Neural progenitor cell (in vitro differentiated cells): ENCODE measurements around the gene KISS1R. TPM values are rescaled to one million over a fixed set of nuclear protein-coding genes. Genes with fewer than 3 reads are reported as not detected.

ENCODE experiments used
- DNase-seq: peaks from one replicate; pipeline ENCODE4 v3.0.0-alpha.2; 2016; ENCODE audit warnings: low spot score
- H2AFZ ChIP-seq: fragments of 200-600 bp; sonication (generic); replicated peaks from 2 replicates; pipeline ENCODE4 v1.6.1; 2016; ENCODE audit warnings: antibody characterized with exemption
- H3F3A ChIP-seq: fragments of 200-600 bp; sonication (generic); 2 replicates; pipeline ENCODE4 v1.6.1; 2016; ENCODE audit warnings: antibody characterized with exemption, low read depth
- H3K27ac ChIP-seq: fragments of 200-600 bp; sonication (generic); 2 replicates; pipeline ENCODE4 v1.5.1; 2016; ENCODE audit warnings: mild to moderate bottlenecking
- H3K27me3 ChIP-seq: fragments of 200-600 bp; sonication (generic); 2 replicates; pipeline ENCODE4 v1.6.1; 2016; ENCODE audit warnings: mild to moderate bottlenecking, moderate library complexity
- H3K36me3 ChIP-seq: fragments of 200-600 bp; sonication (generic); 2 replicates; pipeline ENCODE4 v1.5.1; 2016
- H3K4me1 ChIP-seq: fragments of 200-600 bp; sonication (generic); 2 replicates; pipeline ENCODE4 v1.6.1; 2016; ENCODE audit warnings: mixed run types
- H3K4me2 ChIP-seq: fragments of 200-600 bp; sonication (generic); 2 replicates; pipeline ENCODE4 v1.6.1; 2016
- H3K4me3 ChIP-seq: fragments of 200-600 bp; sonication (generic); 2 replicates; pipeline ENCODE4 v1.5.1; 2016
- H3K79me2 ChIP-seq: fragments of 200-600 bp; sonication (generic); 2 replicates; pipeline ENCODE4 v1.6.1; 2016; ENCODE audit warnings: low read depth
- H3K9ac ChIP-seq: fragments of 200-600 bp; sonication (generic); 2 replicates; pipeline ENCODE4 v1.6.1; 2016
- H3K9me3 ChIP-seq: fragments of 200-600 bp; sonication (generic); 2 replicates; pipeline ENCODE4 v1.5.1; 2016; ENCODE audit warnings: low read depth
- H4K20me1 ChIP-seq: fragments of 200-600 bp; sonication (generic); 2 replicates; pipeline ENCODE4 v1.6.1; 2016; ENCODE audit warnings: low read depth
- H3K27ac Mint-ChIP-seq: 3 replicates; pipeline ENCODE4 v1.8.0; 2021; ENCODE audit warnings: mixed read lengths
- H3K27me3 Mint-ChIP-seq: 2 replicates; pipeline ENCODE4 v1.8.0; 2022; ENCODE audit warnings: low read depth, mild to moderate bottlenecking, inconsistent platforms, moderate library complexity, mixed read lengths; ENCODE audit not compliant: insufficient read depth
- H3K36me3 Mint-ChIP-seq: 3 replicates; pipeline ENCODE4 v1.8.0; 2021; ENCODE audit warnings: mixed read lengths
- H3K4me1 Mint-ChIP-seq: 3 replicates; pipeline ENCODE4 v1.8.0; 2021; ENCODE audit warnings: mixed read lengths
- H3K4me3 Mint-ChIP-seq: 3 replicates; pipeline ENCODE4 v1.8.0; 2021; ENCODE audit warnings: mild to moderate bottlenecking, moderate library complexity, mixed read lengths
- H3K9me3 Mint-ChIP-seq: 3 replicates; pipeline ENCODE4 v1.8.0; 2020; ENCODE audit warnings: mixed read lengths
- EZH2 ChIP-seq: fragments of 200-600 bp; sonication (generic); IDR thresholded peaks from 2 replicates; pipeline ENCODE4 v1.6.1; 2017; ENCODE audit warnings: antibody characterized with exemption, mild to moderate bottlenecking, moderate library complexity
- EZH2phosphoT487 ChIP-seq: fragments of 200-600 bp; sonication (generic); IDR thresholded peaks from 2 replicates; pipeline ENCODE4 v1.6.1; 2017; ENCODE audit warnings: antibody characterized with exemption
- total RNA-seq: library from RNA; depleted of rRNA; stranded (reverse); fragments of >200 nt; gene quantifications from 2 replicates; pipeline ENCODE4 v1.2.3, GENCODE V29; 2015; ENCODE audit warnings: low replicate concordance
- TF ChIP-seq, protein P1 (sequence below): fragments of 200-600 bp; sonication (generic); IDR thresholded peaks from 2 replicates; pipeline ENCODE4 v1.5.1; 2017; ENCODE audit warnings: antibody characterized with exemption, mild to moderate bottlenecking

KISS1R gene
- total RNA-seq, 1 donor from 2014 or later = not detected

DNA sequence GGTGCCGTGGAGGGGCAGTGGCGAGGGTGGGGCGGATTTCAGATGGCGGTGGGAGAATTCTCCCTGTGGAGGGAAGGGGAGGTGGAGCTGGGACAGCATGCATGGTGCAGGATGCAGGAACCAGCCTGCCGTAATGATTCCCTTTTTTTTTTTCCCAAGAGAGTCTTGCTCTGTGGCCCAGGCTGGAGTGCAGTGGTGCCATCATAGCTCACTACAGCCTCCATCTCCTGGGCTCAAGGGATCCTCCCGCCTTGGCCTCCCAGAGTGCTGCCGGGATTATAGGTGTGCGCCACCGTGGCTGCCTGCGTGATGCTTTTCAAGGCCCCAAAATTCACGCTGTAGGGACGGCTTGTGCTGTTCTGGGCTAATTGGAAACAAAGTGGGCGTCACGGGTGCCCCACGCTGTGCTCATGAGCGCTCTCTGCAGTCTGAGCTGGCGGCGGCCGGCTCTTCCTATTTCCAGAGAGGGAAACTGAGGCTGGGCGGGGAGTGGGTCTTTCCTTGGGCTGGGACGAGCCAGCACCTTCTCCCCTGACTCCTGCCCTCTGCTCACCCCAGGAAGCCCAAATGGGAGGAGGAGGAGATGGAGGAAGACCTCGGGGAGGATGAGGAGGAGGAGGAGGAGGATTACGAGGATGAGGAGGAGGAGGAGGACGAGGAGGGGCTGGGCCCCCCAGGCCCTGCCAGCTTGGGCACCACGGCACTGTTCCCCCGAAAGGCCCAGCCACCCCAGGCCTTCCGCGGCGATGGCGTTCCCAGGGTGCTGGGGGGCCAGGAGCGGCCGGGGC lies 14.9 kb downstream of the KISS1R start:
- no peak overlapping the region for H3K27ac Mint-ChIP-seq
- peaks cover 11% of the 10 kb centered on the region for H3K36me3 Mint-ChIP-seq
- H3K27me3 ChIP-seq = no peaks in the 10 kb centered on the region
- H3K27me3 Mint-ChIP-seq = peaks cover 1% of the 10 kb centered on the region
- no peaks in the 10 kb centered on the region for H3K9me3 ChIP-seq
- H3K4me3 ChIP-seq = no peak overlapping the region
- H3K27ac ChIP-seq = peak overlapping the region; percentile 84
- H3K9me3 Mint-ChIP-seq = no peaks in the 10 kb centered on the region
- H3K4me1 Mint-ChIP-seq = peaks cover 5% of the 10 kb centered on the region
- peaks cover 81% of the 10 kb centered on the region for H4K20me1 ChIP-seq
- H3K4me2 ChIP-seq = no peak overlapping the region
- no peaks in the 10 kb centered on the region for H3K36me3 ChIP-seq
- H3K4me3 Mint-ChIP-seq = no peak overlapping the region
- no peak for DNase-seq
- TF ChIP-seq EZH2 (no peak), EZH2phosphoT487 (no peak)
- TF ChIP-seq, protein P1, sequence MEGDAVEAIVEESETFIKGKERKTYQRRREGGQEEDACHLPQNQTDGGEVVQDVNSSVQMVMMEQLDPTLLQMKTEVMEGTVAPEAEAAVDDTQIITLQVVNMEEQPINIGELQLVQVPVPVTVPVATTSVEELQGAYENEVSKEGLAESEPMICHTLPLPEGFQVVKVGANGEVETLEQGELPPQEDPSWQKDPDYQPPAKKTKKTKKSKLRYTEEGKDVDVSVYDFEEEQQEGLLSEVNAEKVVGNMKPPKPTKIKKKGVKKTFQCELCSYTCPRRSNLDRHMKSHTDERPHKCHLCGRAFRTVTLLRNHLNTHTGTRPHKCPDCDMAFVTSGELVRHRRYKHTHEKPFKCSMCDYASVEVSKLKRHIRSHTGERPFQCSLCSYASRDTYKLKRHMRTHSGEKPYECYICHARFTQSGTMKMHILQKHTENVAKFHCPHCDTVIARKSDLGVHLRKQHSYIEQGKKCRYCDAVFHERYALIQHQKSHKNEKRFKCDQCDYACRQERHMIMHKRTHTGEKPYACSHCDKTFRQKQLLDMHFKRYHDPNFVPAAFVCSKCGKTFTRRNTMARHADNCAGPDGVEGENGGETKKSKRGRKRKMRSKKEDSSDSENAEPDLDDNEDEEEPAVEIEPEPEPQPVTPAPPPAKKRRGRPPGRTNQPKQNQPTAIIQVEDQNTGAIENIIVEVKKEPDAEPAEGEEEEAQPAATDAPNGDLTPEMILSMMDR = no peak
- H3F3A ChIP-seq = peaks cover 15% of the 10 kb centered on the region
- no peak overlapping the region for H3K9ac ChIP-seq
- H3K79me2 ChIP-seq = peaks cover 98% of the 10 kb centered on the region
- H3K4me1 ChIP-seq = peaks cover 20% of the 10 kb centered on the region
- no peak overlapping the region for H2AFZ ChIP-seq

DNA sequence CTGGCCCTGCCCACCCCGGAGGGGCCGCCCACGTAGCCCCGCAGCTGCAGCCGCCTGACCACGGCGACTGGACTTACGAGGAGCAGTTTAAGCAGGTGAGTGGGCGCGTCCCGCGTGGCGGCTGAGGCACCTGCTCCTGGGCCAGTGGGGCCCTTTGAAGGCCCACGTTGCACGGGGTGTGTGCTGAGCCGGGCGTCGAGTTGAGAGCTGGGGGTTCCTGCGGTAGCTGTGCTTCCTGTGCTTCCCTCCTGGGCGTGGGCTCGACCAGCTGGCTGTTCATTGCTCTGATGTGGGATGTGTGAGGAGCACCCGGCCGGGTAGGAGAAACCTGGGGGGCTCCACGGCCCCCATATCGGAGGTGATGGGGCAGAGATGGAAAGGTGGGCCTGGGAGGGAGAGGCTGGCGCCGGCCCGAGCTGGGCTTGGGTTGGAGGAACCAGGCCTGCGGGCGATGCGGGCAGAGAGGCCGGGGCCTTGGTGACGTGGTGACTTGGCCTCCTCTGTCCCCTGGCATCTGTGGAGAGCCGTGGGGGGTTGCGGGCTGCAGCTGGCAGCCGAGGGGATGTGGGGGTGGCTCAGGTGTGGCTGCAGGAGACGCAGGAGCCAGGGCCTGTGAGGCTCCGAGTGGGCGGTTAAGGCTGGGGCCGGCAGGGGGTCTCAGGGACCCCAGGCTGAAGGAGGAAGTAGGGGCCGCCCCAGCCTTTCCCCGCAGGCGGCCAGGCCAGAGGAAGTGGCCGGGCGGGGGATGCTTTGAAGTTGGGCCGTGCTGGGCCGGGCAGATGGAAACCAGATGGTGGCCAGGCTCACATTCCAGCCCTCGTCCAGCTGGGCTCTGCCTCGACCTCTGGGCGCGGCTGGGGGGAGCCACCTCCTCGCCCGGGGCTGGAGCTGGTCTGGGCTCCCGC lies 15.8 kb downstream of the KISS1R start:
- peak overlapping the region; percentile 84 for H3K27ac ChIP-seq
- H3K36me3 Mint-ChIP-seq = peaks cover 14% of the 10 kb centered on the region

DNA sequence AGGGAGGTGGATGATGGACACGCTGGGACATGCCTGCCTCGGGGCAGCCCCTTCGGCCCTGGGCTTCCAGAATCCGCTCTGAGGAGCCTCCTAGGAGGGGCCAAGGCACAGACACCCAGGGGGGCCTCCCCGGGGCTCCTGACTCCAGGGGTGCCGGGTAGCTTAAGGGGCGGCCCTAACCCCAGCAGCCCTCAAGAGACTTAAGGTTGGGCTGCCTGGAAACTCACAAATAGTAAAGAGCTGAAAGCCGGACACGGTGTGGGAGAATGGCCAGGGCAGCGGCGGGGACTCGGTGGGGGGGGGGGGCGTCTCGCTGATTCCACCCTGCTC lies 16.4 kb downstream of the KISS1R start:
- Histone ChIP-seq H3K4me3 (no peak overlapping the region), H3K36me3 (no peaks in the 10 kb centered on the region), H2AFZ (no peak overlapping the region), H3K4me1 (peaks cover 10% of the 10 kb centered on the region), H3K27me3 (no peaks in the 10 kb centered on the region), H4K20me1 (peaks cover 82% of the 10 kb centered on the region), H3K9ac (no peak overlapping the region), H3F3A (peaks cover 4% of the 10 kb centered on the region), H3K9me3 (no peaks in the 10 kb centered on the region), H3K27ac (peak overlapping the region; percentile 84), H3K79me2 (peaks cover 98% of the 10 kb centered on the region), H3K4me2 (no peak overlapping the region)
- peaks cover 10% of the 10 kb centered on the region for H3K4me1 Mint-ChIP-seq
- H3K4me3 Mint-ChIP-seq = no peak overlapping the region
- no peak overlapping the region for H3K27ac Mint-ChIP-seq
- peaks cover 2% of the 10 kb centered on the region for H3K27me3 Mint-ChIP-seq
- peaks cover 16% of the 10 kb centered on the region for H3K36me3 Mint-ChIP-seq
- DNase-seq = no peak
- TF ChIP-seq EZH2 (no peak), EZH2phosphoT487 (no peak)
- TF ChIP-seq, protein P1 = no peak
- no peaks in the 10 kb centered on the region for H3K9me3 Mint-ChIP-seq

More for the DNA sequence above, 15.8 kb downstream of the KISS1R start:
- Mint-ChIP-seq H3K27me3 (peaks cover 2% of the 10 kb centered on the region), H3K4me1 (peaks cover 8% of the 10 kb centered on the region), H3K4me3 (peak overlapping the region; percentile 67), H3K27ac (no peak overlapping the region), H3K9me3 (no peaks in the 10 kb centered on the region)
- Histone ChIP-seq H3K79me2 (peaks cover 98% of the 10 kb centered on the region), H4K20me1 (peaks cover 82% of the 10 kb centered on the region), H2AFZ (no peak overlapping the region), H3K36me3 (no peaks in the 10 kb centered on the region), H3K4me2 (peak overlapping the region; percentile 49), H3K9ac (no peak overlapping the region), H3K4me1 (peaks cover 16% of the 10 kb centered on the region), H3F3A (peaks cover 9% of the 10 kb centered on the region), H3K4me3 (no peak overlapping the region), H3K27me3 (no peaks in the 10 kb centered on the region), H3K9me3 (no peaks in the 10 kb centered on the region)
- peak; percentile 54 for DNase-seq
- TF ChIP-seq EZH2phosphoT487 (no peak), EZH2 (no peak)
- TF ChIP-seq, protein P1 = no peak
